Small intestine (tissue), 7 donors: ENCODE data around the gene GXYLT2. TPM values are rescaled to one million over a fixed set of nuclear protein-coding genes. Genes with fewer than 3 reads are reported as not detected.

Experiments used
- DNase-seq, 2 donors: peaks; one replicate each; pipeline versions ENCODE4 v3.0.0 to v3.0.0-alpha.2; 2013
- FAIRE-seq: peaks from 2 replicates; lab custom pipeline; 2012; peaks lifted over from hg19 to GRCh38; lab: Jason Lieb, UNC
- H3K27ac ChIP-seq, 3 donors: one replicate each; pipeline ENCODE4 v1.5.1; 2013; ENCODE audit warnings: low read length in 2 of 3, mild to moderate bottlenecking in 2 of 3, control low read depth in 1 of 3, inconsistent platforms in 1 of 3, low read depth in 1 of 3, moderate library complexity in 1 of 3
- H3K27me3 ChIP-seq, 3 donors: one replicate each; pipeline ENCODE4 v1.6.1; 2013; ENCODE audit warnings: low read length in 3 of 3, inconsistent platforms in 1 of 3; ENCODE audit not compliant: control insufficient read depth in 3 of 3, insufficient read depth in 3 of 3
- H3K36me3 ChIP-seq, 3 donors: one replicate each; pipeline ENCODE4 v1.6.1; 2013; ENCODE audit warnings: low read length in 3 of 3, inconsistent platforms in 1 of 3, low read depth in 1 of 3, mild to moderate bottlenecking in 1 of 3, moderate library complexity in 1 of 3; ENCODE audit not compliant: control insufficient read depth in 3 of 3, insufficient read depth in 2 of 3
- H3K4me1 ChIP-seq, 3 donors: one replicate each; pipeline ENCODE4 v1.6.1; 2013; ENCODE audit warnings: low read length in 2 of 3, inconsistent platforms in 1 of 3, low read depth in 1 of 3, mild to moderate bottlenecking in 1 of 3, moderate library complexity in 1 of 3; ENCODE audit not compliant: control insufficient read depth in 3 of 3, insufficient read depth in 2 of 3
- H3K4me3 ChIP-seq, 3 donors: one replicate each; pipeline ENCODE4 v1.5.1; 2013; ENCODE audit warnings: low read length in 3 of 3, control low read depth in 1 of 3, inconsistent platforms in 1 of 3, low read depth in 1 of 3, mild to moderate bottlenecking in 1 of 3, moderate library complexity in 1 of 3
- H3K9me3 ChIP-seq, 2 donors: one replicate each; pipeline ENCODE4 v1.6.1; 2013; ENCODE audit warnings: low read depth in 1 of 2, low read length in 1 of 2; ENCODE audit not compliant: control insufficient read depth in 2 of 2, insufficient read depth in 1 of 2
- WGBS, 3 donors: extraction: QIAGEN DNeasy Blood & Tissue Kit; methylation state at CpG; one replicate each; pipeline ENCODE4 v1.1.7; 2013; 5-methylcytosine and 5-hydroxymethylcytosine counted together
- polyA plus RNA-seq, 4 donors: library from polyadenylated mRNA; stranded (reverse) in 3 of 4; unstranded in 1 of 4; fragments of 200-250 nt in 3 of 4; fragments of 120-200 nt in 1 of 4; gene quantifications; one replicate each; pipeline versions ENCODE4 v1.2.1 to v1.2.3, GENCODE V29; 2013
- donor health status: healthy with polysubstance abuse.
- donor health status: control.
- donor health status: control.
- donor health status: Bipolar disorder and iron deficiency.
- donor health status: healthy.

GXYLT2 gene
- polyA plus RNA-seq, 4 donors: 0.48 to 3.2 (median 0.54) TPM; not detected in 1

- Histone ChIP-seq H3K27me3 (peaks cover 0 to 6% (median 5%) of the 10 kb centered on the region in 3 donors), H3K4me1 (peaks cover 0 to 5% (median 2%) of the 10 kb centered on the region in 3 donors), H3K36me3 (no peaks in the 10 kb centered on the region), H3K27ac (no peak overlapping the region), H3K4me3 (no peak overlapping the region), H3K9me3 (no peaks in the 10 kb centered on the region)
- WGBS, 3 donors: 82 to 88% (median 88%) methylated on average over 10 of the region's 10 CpGs
- DNase-seq (no peak), FAIRE-seq (no peak)
These were observed 2.5 kb downstream of the GXYLT2 start for GRCh38 chr3:72890166-72890925.

DNA sequence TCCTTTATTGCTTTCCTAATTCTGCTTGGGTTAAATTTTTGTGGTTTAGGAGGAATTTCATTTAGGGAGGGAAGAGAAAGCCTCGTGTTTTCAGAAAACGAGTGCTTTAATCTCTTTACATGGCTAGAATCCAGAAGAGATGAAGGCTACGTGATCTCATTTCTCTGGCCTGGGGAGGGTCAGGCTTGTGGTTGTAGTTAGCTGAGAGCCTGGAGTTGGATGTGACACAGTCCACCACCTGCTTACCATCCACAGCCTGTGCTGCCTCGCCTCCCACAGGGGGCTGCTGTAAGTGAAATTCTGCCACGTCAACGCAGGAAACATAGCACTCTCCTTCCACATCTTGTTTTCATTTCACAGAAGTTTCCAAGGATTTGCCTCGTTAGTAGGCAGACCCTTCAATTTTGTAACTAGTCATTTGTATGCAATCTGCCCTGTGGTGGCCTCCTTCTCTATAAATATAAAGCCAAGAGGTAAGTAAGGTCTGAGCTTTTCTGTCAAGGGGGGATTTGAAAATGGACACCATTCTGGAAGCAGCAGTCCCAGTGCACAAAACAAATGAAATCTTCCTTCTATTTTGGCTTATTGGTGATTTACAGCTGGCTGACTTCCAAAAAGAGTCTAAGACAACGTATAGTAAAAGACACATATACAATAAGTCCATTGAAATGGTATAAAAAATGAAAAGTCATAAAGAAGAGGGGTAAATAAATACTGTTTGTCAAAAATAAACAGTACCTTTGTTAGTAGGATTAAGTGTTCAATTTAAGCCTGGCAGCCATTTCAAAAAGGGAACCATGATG lies 3.4 kb downstream of the GXYLT2 start:
- H3K4me1 ChIP-seq: peaks cover 0 to 5% (median 2%) of the 10 kb centered on the region in 3 donors
- no peak overlapping the region for H3K4me3 ChIP-seq
- H3K27ac ChIP-seq: peak overlapping the region in 1 of 3 donors; percentile 0
- peaks cover 0 to 5% (median 3%) of the 10 kb centered on the region in 3 donors for H3K27me3 ChIP-seq
- no peaks in the 10 kb centered on the region for H3K9me3 ChIP-seq
- no peaks in the 10 kb centered on the region for H3K36me3 ChIP-seq
- WGBS, 3 donors: 25 to 36% (median 36%) methylated on average over 8 of the region's 8 CpGs
- no peak for FAIRE-seq
- no peak for DNase-seq

DNA sequence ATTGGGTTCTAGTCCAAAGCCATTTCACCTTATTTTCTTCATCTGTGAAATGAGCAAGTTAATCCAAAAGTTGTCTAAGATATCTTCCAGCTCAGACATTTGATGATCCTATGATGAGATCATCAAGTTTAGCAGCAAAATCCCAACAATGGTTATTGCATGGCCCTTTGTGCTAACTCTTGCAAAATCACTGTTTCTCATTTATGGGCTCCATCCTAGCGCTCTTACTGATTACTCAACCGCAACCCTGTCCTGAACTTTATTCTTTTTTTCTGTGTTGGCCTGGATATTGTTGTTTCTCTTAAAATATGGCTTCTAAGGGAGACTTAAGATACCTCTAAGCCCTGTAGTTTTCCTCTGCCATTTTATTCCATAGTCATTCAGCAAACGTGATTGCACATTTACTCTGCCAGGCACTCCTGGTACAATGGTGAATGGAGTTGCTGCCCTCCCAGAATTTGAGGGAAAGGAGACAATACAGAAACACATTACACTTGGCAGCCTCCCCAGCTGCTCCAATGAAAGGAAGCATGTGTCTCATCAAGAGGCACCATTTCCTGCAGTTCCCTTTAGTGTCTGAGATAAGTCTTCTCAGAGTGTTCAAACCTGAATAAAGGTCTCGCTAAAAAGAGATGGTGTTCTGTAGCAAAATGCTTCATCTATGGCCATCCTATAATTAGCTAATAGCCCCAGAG lies 4.4 kb downstream of the GXYLT2 start:
- no peak for FAIRE-seq
- Histone ChIP-seq H3K9me3 (no peaks in the 10 kb centered on the region), H3K27ac (no peak overlapping the region), H3K4me1 (peaks cover 0 to 5% (median 2%) of the 10 kb centered on the region in 3 donors), H3K4me3 (no peak overlapping the region), H3K27me3 (peaks cover 0 to 5% (median 3%) of the 10 kb centered on the region in 3 donors), H3K36me3 (no peaks in the 10 kb centered on the region)
- DNase-seq: peak in 1 of 2 donors; percentile 43
- WGBS, 3 donors: 48 to 53% (median 49%) methylated on average over 4 of the region's 4 CpGs

DNA sequence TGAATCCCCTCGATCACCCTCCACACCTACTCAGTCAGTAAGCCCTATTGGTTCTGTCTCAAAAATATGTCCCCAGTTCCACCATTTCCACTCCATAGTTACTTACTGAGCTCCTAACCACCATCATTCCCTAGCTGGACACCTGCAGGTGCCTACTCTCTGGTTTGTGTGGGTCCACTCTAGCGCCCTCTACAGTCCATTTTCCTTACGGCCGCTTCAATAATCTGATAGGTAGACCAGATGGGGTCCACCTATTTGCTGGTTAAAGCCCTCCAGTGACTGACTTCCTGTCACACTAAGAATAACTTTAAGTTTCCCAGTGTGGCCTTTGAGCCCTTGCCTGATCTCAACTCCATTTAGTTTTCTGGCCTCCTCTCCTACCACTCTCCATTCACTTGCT lies 5.0 kb downstream of the GXYLT2 start:
- 55 to 67% (median 67%) methylated on average over 4 of the region's 4 CpGs for WGBS, 3 donors
- no peaks in the 10 kb centered on the region for H3K36me3 ChIP-seq
- H3K27me3 ChIP-seq: peaks cover 0 to 5% (median 3%) of the 10 kb centered on the region in 3 donors
- DNase-seq: no peak
- H3K4me1 ChIP-seq: peaks cover 0 to 4% (median 2%) of the 10 kb centered on the region in 3 donors
- H3K9me3 ChIP-seq: no peaks in the 10 kb centered on the region
- no peak overlapping the region for H3K4me3 ChIP-seq
- FAIRE-seq: no peak
- no peak overlapping the region for H3K27ac ChIP-seq

DNA sequence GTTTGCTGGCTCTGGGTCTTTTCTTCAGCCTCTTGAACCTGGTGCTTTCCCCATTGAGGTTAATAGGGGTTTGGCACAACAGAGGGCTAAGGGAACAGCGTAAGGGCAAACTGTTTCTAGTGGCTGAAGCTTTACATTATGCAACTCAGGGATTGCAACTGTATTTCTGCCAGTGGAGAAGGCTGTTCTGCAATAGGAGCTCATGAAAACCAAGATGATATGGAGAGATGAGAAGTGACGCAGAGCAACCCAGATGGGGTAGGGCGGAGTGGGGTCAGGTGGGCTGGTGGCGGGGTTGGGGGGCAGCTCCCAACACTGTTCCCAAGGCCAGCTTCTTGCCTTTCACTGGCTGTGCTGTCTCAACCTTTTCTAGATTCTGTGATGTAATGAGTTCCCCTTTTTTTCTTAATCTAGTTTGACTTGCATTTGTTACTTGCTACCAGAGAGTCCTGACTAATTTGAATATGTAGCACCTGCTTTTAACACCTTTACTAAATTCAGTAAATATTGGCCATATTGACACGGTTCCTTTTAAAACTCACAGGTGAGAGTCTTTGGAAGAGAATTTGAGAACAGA lies 7.2 kb downstream of the GXYLT2 start:
- peaks cover 0 to 4% (median 0%) of the 10 kb centered on the region in 3 donors for H3K4me1 ChIP-seq
- H3K9me3 ChIP-seq: no peaks in the 10 kb centered on the region
- H3K27ac ChIP-seq: no peak overlapping the region
- FAIRE-seq (no peak), DNase-seq (no peak)
- no peak overlapping the region for H3K4me3 ChIP-seq
- 87 to 93% (median 91%) methylated on average over 5 of the region's 5 CpGs for WGBS, 3 donors
- peaks cover 0 to 3% (median 0%) of the 10 kb centered on the region in 3 donors for H3K27me3 ChIP-seq
- H3K36me3 ChIP-seq: no peaks in the 10 kb centered on the region

DNA sequence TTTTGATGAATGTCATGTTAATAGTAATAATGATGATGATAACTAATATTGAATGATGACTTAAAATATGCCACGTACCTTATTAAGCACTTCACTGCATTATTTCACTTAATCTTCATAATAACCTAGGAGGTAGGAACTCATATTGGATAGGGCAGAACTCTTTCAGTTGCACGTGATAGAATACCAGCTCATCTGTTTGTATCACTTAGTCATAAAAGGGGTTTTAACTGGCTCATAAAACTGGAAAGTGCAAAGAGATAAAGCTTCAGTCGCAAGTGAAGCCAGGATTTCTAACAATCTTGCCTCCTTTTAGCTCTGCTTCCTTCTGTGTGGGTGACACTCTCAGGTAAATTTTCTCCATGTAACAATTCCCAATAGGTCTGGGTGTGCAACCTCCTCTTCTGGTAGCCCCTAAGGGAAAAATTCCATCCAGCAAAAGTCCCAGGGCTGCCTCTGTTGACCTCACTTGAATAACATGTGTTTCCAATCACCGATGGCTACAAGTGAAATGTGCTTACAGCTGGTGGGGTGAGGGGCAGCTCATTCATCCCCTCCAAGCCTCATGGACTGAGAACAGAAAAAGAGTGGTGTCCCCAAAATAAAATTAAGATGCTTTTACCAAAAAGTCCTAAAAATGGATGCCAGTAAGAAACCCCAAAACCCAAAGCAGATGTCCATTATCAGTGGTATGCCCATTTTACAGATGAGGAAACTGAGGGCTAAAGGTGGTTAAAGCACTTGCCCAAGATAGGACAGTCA lies 9.3 kb downstream of the GXYLT2 start:
- Histone ChIP-seq H3K27ac (no peak overlapping the region), H3K27me3 (no peaks in the 10 kb centered on the region), H3K4me3 (no peak overlapping the region), H3K36me3 (no peaks in the 10 kb centered on the region), H3K9me3 (no peaks in the 10 kb centered on the region), H3K4me1 (peaks cover 0 to 4% (median 0%) of the 10 kb centered on the region in 3 donors)
- peak in 1 of 2 donors; percentile 48 for DNase-seq
- no peak for FAIRE-seq
- 23 to 53% (median 38%) methylated on average over 4 of the region's 4 CpGs for WGBS, 3 donors

DNA sequence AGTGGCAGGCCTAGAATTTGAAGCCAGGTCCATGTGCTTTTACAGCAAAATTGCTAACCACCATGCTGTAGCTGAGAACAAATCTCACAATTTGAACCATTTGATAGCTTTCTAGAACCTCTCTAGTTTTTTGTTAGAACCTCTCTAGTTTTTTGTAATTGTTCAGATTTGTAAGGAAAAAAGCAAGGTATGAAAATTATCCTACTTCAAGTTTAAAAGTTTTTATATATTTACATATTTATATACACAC lies 9.8 kb downstream of the GXYLT2 start:
- no peaks in the 10 kb centered on the region for H3K9me3 ChIP-seq
- FAIRE-seq (no peak), DNase-seq (no peak)
- H3K27me3 ChIP-seq: no peaks in the 10 kb centered on the region
- H3K4me1 ChIP-seq: peaks cover 0 to 4% (median 0%) of the 10 kb centered on the region in 3 donors
- H3K36me3 ChIP-seq: no peaks in the 10 kb centered on the region
- H3K27ac ChIP-seq: no peak overlapping the region
- no peak overlapping the region for H3K4me3 ChIP-seq
